Mesothelial cell of epicardium (in vitro differentiated cells): Measurements from ENCODE around the gene STAG1. TPM values are rescaled to one million over a fixed set of nuclear protein-coding genes. Genes with fewer than 3 reads are reported as not detected.
"Not testable (repeated sequence)": the region's sequence is repeated elsewhere in the genome, so short reads cannot be mapped to it uniquely, and the experiment has no call there.

Source experiments
- DNase-seq, 2 experiments: peaks; one replicate each; pipeline ENCODE4 v3.0.0; 2021; ENCODE audit warnings: low spot score in 2 of 2; ENCODE audit not compliant: unreplicated experiment in 2 of 2
- H3K27ac Mint-ChIP-seq: 2 replicates; pipeline ENCODE4 v1.8.0; 2021; ENCODE audit warnings: mixed read lengths
- H3K27me3 Mint-ChIP-seq: 2 replicates; pipeline ENCODE4 v1.8.0; 2021; ENCODE audit warnings: low read depth, mixed read lengths
- H3K36me3 Mint-ChIP-seq: 2 replicates; pipeline ENCODE4 v1.8.0; 2021; ENCODE audit warnings: mixed read lengths
- H3K4me1 Mint-ChIP-seq: 2 replicates; pipeline ENCODE4 v1.8.0; 2021; ENCODE audit warnings: mixed read lengths
- H3K4me3 Mint-ChIP-seq: 2 replicates; pipeline ENCODE4 v1.8.0; 2021; ENCODE audit warnings: mild to moderate bottlenecking, moderate library complexity, mixed read lengths
- H3K9me3 Mint-ChIP-seq: 2 replicates; pipeline ENCODE4 v1.8.0; 2021; ENCODE audit warnings: mixed read lengths
- total RNA-seq: library from RNA; stranded (reverse); gene quantifications from 3 replicates; pipeline ENCODE4 v1.2.1, GENCODE V29; 2021
- TF ChIP-seq, protein P1 (sequence below): fragments of 200-600 bp; sonication (generic); IDR thresholded peaks from one replicate; pipeline ENCODE4 v1.5.0; 2021; ENCODE audit warnings: antibody characterized with exemption; ENCODE audit not compliant: unreplicated experiment

The STAG1 gene
- total RNA-seq, 1 donor from 2014 or later: 51.8 TPM

DNA sequence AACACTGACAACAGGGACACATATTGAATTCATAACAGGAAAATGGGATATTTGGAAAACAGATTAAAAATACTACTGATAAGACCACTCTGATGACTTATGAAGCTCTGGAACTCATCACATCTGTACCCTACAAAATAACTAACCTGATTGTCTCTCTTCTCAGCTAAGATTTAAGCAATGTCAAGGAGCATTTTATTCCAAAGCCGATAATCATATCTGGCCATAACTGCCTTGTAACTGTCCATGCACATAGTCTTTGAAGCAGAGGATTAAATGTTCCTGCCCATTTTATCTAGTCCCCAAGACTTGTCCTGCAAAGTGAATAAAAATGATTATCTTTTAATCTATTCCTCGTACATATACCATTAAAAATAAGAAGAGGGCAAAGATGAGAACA, 234.1 kb downstream of the STAG1 start:
- H3K4me3 Mint-ChIP-seq: no peak overlapping the region
- no peak for DNase-seq
- TF ChIP-seq, protein P1, sequence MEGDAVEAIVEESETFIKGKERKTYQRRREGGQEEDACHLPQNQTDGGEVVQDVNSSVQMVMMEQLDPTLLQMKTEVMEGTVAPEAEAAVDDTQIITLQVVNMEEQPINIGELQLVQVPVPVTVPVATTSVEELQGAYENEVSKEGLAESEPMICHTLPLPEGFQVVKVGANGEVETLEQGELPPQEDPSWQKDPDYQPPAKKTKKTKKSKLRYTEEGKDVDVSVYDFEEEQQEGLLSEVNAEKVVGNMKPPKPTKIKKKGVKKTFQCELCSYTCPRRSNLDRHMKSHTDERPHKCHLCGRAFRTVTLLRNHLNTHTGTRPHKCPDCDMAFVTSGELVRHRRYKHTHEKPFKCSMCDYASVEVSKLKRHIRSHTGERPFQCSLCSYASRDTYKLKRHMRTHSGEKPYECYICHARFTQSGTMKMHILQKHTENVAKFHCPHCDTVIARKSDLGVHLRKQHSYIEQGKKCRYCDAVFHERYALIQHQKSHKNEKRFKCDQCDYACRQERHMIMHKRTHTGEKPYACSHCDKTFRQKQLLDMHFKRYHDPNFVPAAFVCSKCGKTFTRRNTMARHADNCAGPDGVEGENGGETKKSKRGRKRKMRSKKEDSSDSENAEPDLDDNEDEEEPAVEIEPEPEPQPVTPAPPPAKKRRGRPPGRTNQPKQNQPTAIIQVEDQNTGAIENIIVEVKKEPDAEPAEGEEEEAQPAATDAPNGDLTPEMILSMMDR: no peak
- H3K4me1 Mint-ChIP-seq: no peaks in the 10 kb centered on the region
- H3K36me3 Mint-ChIP-seq: peaks cover 4% of the 10 kb centered on the region
- H3K27ac Mint-ChIP-seq: no peak overlapping the region
- H3K9me3 Mint-ChIP-seq: peaks cover under 1% of the 10 kb centered on the region
- H3K27me3 Mint-ChIP-seq: no peaks in the 10 kb centered on the region

DNA sequence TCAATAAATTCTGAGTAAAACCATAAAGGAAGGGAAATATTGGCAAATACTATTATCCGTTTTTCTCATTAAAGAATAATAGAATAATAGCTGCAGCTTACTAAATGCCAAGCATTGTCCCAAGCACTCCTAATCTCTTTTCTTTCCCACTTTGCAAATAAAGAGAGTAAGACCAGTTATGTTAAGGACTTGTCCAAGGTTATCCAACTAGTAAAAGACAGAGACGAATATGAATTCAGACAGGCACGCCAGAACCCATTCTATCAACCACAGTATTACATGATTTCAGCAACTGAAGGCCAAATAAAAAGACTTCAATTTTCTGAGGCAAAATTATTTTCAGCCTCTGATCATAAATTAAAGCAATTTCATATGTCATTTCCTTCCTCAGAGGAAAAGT, 235.5 kb downstream of the STAG1 start:
- peaks cover 6% of the 10 kb centered on the region for H3K36me3 Mint-ChIP-seq
- H3K4me1 Mint-ChIP-seq: no peaks in the 10 kb centered on the region
- TF ChIP-seq, protein P1: no peak
- H3K27ac Mint-ChIP-seq: no peak overlapping the region
- DNase-seq: no peak
- no peaks in the 10 kb centered on the region for H3K9me3 Mint-ChIP-seq
- no peaks in the 10 kb centered on the region for H3K27me3 Mint-ChIP-seq
- H3K4me3 Mint-ChIP-seq: no peak overlapping the region

DNA sequence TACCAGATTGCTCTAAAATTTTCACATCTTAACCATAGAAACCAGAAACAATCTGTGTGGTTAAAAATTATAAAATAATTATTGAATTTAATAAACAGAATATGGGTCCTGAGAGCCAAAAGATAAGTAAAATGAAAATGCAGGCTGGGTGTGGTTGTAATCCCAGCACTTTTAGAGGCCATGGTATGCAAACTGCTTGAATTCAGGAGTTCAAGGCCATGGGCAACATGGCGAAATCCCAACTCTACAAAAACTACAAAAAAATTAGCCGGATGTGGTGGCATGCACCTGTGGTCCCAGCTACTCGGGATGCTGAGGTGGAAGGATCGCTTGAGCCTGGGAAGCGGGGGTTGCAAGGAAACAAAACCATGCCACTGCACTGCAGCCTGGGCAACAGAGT, 236.1 kb downstream of the STAG1 start:
- H3K27ac Mint-ChIP-seq: no peak overlapping the region

DNA sequence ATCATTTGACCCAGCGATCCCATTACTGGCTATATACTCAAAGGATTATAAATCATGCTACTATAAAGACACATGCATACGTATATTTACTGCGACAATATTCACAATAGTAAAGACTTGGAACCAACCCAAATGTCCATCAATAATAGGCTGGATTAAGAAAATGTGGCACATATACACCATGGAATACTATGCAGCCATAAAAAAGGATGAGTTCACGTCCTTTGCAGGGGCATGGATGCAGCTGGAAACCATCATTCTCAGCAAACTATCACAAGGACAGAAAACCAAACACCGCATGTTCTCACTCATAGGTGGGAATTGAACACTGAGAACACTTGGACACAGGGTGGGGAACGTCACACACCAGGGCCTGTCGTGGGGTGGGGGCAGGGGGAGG, 237.6 kb downstream of the STAG1 start:
- not testable (repeated sequence) for H3K4me1 Mint-ChIP-seq, H3K9me3 Mint-ChIP-seq, H3K4me3 Mint-ChIP-seq, H3K36me3 Mint-ChIP-seq, DNase-seq, H3K27ac Mint-ChIP-seq, H3K27me3 Mint-ChIP-seq

More for the DNA sequence above, 236.1 kb downstream of the STAG1 start:
- Mint-ChIP-seq H3K9me3 (no peaks in the 10 kb centered on the region), H3K4me1 (no peaks in the 10 kb centered on the region), H3K27me3 (no peaks in the 10 kb centered on the region), H3K4me3 (no peak overlapping the region), H3K36me3 (peaks cover 7% of the 10 kb centered on the region)
- no peak for DNase-seq
- TF ChIP-seq, protein P1: no peak

DNA sequence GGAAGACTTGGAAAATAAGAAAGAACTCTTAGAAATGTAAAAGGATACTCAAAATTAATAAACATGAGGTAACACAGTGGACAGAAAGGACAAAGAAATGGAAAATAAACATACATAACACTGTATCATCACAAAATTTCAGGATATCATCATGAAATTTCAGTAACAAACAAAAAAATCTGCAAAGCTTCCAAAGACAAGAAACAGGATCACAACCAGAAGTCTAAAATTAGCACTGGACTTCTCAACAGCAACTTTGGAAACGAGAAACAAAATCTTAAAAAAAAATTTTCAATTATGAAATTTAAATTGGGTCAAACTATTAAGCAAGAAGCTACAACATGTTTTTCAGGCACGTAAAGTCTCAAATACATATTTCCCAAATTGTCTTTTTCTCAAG, 238.8 kb downstream of the STAG1 start:
- no peak for DNase-seq
- H3K36me3 Mint-ChIP-seq: peaks cover 7% of the 10 kb centered on the region
- no peaks in the 10 kb centered on the region for H3K27me3 Mint-ChIP-seq
- H3K4me1 Mint-ChIP-seq: no peaks in the 10 kb centered on the region
- TF ChIP-seq, protein P1: no peak
- no peak overlapping the region for H3K27ac Mint-ChIP-seq
- no peak overlapping the region for H3K4me3 Mint-ChIP-seq
- no peaks in the 10 kb centered on the region for H3K9me3 Mint-ChIP-seq

DNA sequence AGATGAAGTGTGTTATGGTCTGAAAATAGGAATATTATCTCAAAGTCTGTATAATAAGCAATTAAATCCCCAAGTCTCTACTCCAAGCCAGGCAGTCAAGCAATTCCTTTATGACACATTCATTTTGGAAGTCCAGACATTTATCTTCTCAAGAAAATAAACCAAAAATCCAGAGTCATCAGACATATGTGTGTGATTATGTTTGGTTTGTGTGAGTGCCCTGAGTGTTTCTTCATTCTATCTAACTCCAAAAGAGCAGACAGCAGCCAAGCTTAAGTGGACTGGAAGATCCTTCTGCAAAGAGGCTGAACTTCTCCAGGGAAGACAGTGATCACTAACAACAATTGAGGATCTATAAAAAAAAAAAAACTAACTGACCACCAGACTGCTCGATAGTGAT, 239.8 kb downstream of the STAG1 start:
- TF ChIP-seq, protein P1: no peak
- Mint-ChIP-seq H3K27me3 (no peaks in the 10 kb centered on the region), H3K4me1 (no peaks in the 10 kb centered on the region), H3K9me3 (no peaks in the 10 kb centered on the region), H3K27ac (no peak overlapping the region), H3K36me3 (peaks cover 7% of the 10 kb centered on the region), H3K4me3 (no peak overlapping the region)
- DNase-seq: no peak
